ENCODE results near the gene LEPR. TPM values are rescaled to one million over a fixed set of nuclear protein-coding genes. Genes with fewer than 3 reads are reported as not detected.

The LEPR gene, protein sequence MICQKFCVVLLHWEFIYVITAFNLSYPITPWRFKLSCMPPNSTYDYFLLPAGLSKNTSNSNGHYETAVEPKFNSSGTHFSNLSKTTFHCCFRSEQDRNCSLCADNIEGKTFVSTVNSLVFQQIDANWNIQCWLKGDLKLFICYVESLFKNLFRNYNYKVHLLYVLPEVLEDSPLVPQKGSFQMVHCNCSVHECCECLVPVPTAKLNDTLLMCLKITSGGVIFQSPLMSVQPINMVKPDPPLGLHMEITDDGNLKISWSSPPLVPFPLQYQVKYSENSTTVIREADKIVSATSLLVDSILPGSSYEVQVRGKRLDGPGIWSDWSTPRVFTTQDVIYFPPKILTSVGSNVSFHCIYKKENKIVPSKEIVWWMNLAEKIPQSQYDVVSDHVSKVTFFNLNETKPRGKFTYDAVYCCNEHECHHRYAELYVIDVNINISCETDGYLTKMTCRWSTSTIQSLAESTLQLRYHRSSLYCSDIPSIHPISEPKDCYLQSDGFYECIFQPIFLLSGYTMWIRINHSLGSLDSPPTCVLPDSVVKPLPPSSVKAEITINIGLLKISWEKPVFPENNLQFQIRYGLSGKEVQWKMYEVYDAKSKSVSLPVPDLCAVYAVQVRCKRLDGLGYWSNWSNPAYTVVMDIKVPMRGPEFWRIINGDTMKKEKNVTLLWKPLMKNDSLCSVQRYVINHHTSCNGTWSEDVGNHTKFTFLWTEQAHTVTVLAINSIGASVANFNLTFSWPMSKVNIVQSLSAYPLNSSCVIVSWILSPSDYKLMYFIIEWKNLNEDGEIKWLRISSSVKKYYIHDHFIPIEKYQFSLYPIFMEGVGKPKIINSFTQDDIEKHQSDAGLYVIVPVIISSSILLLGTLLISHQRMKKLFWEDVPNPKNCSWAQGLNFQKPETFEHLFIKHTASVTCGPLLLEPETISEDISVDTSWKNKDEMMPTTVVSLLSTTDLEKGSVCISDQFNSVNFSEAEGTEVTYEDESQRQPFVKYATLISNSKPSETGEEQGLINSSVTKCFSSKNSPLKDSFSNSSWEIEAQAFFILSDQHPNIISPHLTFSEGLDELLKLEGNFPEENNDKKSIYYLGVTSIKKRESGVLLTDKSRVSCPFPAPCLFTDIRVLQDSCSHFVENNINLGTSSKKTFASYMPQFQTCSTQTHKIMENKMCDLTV
- 1 to 10 TPM; 2.8 to 9.3 (median 5.6) TPM for total RNA-seq
- polyA plus RNA-seq: 1 to 10 TPM in 1 of 3 donors, under 1 TPM in 2; 0.90 to 1.1 (median 1.00) TPM
- long read RNA-seq, donor 1, full-length matches to known transcripts: 1 of 1 reads
- long read RNA-seq, donor 1, partial matches to known transcripts: 0 of 1 reads
- long read RNA-seq, donor 1, other reads (novel, unspliced or antisense): 0 of 1 reads
- long read RNA-seq, donor 2, partial matches to known transcripts: 12 of 12 reads
- long read RNA-seq, donor 2, other reads (novel, unspliced or antisense): 0 of 12 reads

DNA sequence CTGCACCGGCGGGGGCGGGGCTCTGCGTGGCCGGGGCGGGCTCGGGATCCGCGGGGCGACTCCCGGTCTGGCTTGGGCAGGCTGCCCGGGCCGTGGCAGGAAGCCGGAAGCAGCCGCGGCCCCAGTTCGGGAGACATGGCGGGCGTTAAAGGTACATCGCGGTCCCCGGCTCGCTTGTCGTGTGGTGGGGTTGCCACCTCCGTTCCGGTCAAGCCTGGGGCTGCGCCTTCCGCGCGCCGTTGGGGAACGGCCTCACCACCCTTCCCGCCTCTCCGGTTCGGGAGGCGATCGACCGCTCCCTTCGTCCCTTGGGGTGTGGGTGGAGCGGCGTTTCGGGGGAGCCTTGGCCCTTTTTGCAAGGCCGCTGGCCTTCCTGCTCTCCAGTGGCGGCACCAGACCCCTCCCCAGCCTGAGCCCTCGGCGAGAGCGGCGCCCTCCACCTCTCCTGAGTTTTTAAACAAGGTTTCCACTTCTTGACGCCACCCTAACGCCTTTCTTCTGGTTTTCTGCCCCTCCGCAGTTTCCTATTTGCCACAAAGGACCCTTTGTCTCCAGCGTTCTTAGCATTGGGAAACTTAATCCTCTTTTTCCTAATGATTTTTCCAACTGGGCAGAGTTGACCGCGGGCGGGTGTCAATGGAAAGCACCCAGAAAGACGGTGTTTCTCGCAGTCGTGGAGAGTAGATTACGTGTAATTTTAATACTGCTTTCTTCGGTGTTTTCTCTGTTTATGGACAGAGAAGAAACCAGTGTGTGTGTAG lies at the start of gene LEPR, which contains the start of gene LEPROT:
Gene LEPR (plus strand): TSS at position 79 of the 761 bp plus-strand sequence. CDS start 144,898 bp downstream, outside the sequence.
Gene LEPROT (plus strand): TSS at position 79 of the 761 bp plus-strand sequence. CDS start 57 bp downstream, at position 136.
- 0 to 1% (median 1%) methylated on average over 25 to 60 of the region's 60 CpGs for WGBS, 5 donors
- no peak for DNase-seq
- Histone ChIP-seq H3K27me3 (replicated peaks in 1 of 7) (no peaks in the 10 kb centered on the region), H3K4me3 (peak within 1 kb of the TSS; percentile 65 to 93 (median 84)), H3K4me1 (peaks cover 14 to 51% (median 36%) of the 10 kb centered on the region in 6 donors), H3K9me3 (no peaks in the 10 kb centered on the region), H3K27ac (peak within 1 kb of the TSS; percentile 93 to 98 (median 96)), H3K36me3 (peaks cover 0 to 9% (median 4%) of the 10 kb centered on the region in 6 donors)
- TF ChIP-seq POLR2A (IDR thresholded peaks at IDR 0.05): peak in 2 of 3 donors; percentile 23 to 26
- TF ChIP-seq POLR2AphosphoS5 (IDR thresholded peaks at IDR 0.05): peak; percentile 91 to 94 (median 91)
- TF ChIP-seq, protein P1, sequence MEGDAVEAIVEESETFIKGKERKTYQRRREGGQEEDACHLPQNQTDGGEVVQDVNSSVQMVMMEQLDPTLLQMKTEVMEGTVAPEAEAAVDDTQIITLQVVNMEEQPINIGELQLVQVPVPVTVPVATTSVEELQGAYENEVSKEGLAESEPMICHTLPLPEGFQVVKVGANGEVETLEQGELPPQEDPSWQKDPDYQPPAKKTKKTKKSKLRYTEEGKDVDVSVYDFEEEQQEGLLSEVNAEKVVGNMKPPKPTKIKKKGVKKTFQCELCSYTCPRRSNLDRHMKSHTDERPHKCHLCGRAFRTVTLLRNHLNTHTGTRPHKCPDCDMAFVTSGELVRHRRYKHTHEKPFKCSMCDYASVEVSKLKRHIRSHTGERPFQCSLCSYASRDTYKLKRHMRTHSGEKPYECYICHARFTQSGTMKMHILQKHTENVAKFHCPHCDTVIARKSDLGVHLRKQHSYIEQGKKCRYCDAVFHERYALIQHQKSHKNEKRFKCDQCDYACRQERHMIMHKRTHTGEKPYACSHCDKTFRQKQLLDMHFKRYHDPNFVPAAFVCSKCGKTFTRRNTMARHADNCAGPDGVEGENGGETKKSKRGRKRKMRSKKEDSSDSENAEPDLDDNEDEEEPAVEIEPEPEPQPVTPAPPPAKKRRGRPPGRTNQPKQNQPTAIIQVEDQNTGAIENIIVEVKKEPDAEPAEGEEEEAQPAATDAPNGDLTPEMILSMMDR (IDR thresholded peaks at IDR 0.05 in 8 of 11, conservative IDR thresholded peaks at IDR 0.05 in 3 of 11): peak in 1 of 11 experiments; percentile 15
- intact Hi-C loops (cut with DNase I; ENCODE audit: low total_unique reads): loop anchor here (10.0 kb wide), 1 partner anchor 166 kb away; no protein-coding TSS in a partner anchor

DNA sequence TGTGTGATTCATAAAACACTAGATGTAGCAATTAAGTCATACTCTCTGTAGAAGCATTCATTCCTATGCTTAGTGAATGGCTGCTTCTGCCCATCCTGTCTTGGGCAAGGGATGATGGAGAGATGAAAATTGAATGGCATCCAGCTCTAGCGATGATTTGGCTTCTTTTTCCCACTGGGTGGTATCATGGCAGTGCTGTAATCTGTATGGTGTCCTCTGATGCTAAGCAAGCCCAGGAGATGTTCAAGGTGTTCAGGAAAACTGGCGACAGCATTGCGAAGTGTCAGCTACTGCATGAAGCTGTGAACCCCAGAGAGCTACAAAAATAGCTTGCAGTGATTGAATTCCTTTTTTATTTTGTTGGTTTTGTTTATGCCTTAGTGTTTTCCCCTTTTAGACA lies 48.9 kb upstream of the LEPR start:
- no peaks in the 10 kb centered on the region for H3K27me3 ChIP-seq (replicated peaks in 1 of 7)
- intact Hi-C loops (cut with DNase I; ENCODE audit: low total_unique reads): no loop called here
- WGBS, 5 donors: 92 to 95% (median 94%) methylated on average over 3 of the region's 3 CpGs
- no peak for DNase-seq
- H3K36me3 ChIP-seq: no peaks in the 10 kb centered on the region
- no peak overlapping the region for H3K27ac ChIP-seq
- H3K4me1 ChIP-seq: no peaks in the 10 kb centered on the region
- H3K9me3 ChIP-seq: no peaks in the 10 kb centered on the region
- TF ChIP-seq, protein P1 (IDR thresholded peaks at IDR 0.05 in 8 of 11, conservative IDR thresholded peaks at IDR 0.05 in 3 of 11): no peak
- TF ChIP-seq POLR2A (IDR thresholded peaks at IDR 0.05): no peak
- TF ChIP-seq POLR2AphosphoS5 (IDR thresholded peaks at IDR 0.05): no peak
- no peak overlapping the region for H3K4me3 ChIP-seq

DNA sequence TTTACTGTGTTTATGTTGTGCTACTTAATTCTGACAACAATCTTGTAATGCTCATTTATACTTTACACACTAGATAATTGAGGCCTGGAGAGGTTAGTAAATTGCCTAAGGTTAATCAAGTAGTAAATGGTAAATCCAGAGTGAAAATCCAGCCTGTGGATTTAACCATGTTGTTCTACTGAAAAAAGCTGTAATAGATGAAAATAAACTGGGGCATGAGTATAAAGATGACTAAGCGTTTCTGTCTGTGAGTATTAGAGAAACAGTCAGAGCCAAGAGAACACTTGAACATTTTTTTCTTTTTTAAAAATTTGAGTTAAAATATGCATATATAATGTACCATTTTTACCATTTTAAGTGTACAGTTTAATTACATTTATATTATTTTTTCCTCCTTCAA lies 47.9 kb upstream of the LEPR start:
- no peak overlapping the region for H3K4me3 ChIP-seq
- no peak for DNase-seq
- no peaks in the 10 kb centered on the region for H3K27me3 ChIP-seq (replicated peaks in 1 of 7)
- H3K27ac ChIP-seq: no peak overlapping the region
- TF ChIP-seq, protein P1 (IDR thresholded peaks at IDR 0.05 in 8 of 11, conservative IDR thresholded peaks at IDR 0.05 in 3 of 11): no peak
- no peak for TF ChIP-seq POLR2AphosphoS5 (IDR thresholded peaks at IDR 0.05)
- no peak for TF ChIP-seq POLR2A (IDR thresholded peaks at IDR 0.05)
- no peaks in the 10 kb centered on the region for H3K36me3 ChIP-seq
- intact Hi-C loops (cut with DNase I; ENCODE audit: low total_unique reads): no loop called here
- 42 to 61% (median 57%) methylated on average over 1 of the region's 1 CpG for WGBS, 5 donors
- no peaks in the 10 kb centered on the region for H3K4me1 ChIP-seq
- no peaks in the 10 kb centered on the region for H3K9me3 ChIP-seq
